CD14-positive monocyte (primary cell): ENCODE results near the gene DLEC1. TPM values are rescaled to one million over a fixed set of nuclear protein-coding genes. Genes with fewer than 3 reads are reported as not detected.

Experiments used
- DNase-seq, 3 donors: peaks; one replicate each; pipeline ENCODE4 v3.0.0-alpha.2; 2011 to 2022
- H2AFZ ChIP-seq: 2 replicates; pipeline ENCODE4 v1.6.0; 2012; ENCODE audit warnings: mild to moderate bottlenecking, low read depth, low read length, inconsistent platforms; ENCODE audit not compliant: insufficient read depth, poor library complexity, severe bottlenecking
- H3K27ac ChIP-seq, 2 donors: 1 replicate in 1 of 2; 2 replicates in 1 of 2; pipeline ENCODE4 v1.5.1; 2012 to 2013; ENCODE audit warnings: low read length in 2 of 2, control low read depth in 1 of 2, inconsistent platforms in 1 of 2, low read depth in 1 of 2, mild to moderate bottlenecking in 1 of 2
- H3K27me3 ChIP-seq, 2 donors: one replicate each; pipeline versions ENCODE4 v1.6.0 to v1.6.1; 2011 to 2013; ENCODE audit warnings: low read length in 2 of 2; ENCODE audit not compliant: control insufficient read depth in 2 of 2, insufficient read depth in 2 of 2
- H3K36me3 ChIP-seq, 2 donors: replicated peaks in 1 of 2; 1 replicate in 1 of 2; 2 replicates in 1 of 2; pipeline versions ENCODE4 v1.5.1 to v1.6.1; 2012 to 2013; ENCODE audit warnings: low read length in 2 of 2, control low read depth in 1 of 2, inconsistent platforms in 1 of 2, mild to moderate bottlenecking in 1 of 2; ENCODE audit not compliant: insufficient read depth in 2 of 2, control insufficient read depth in 1 of 2
- H3K4me1 ChIP-seq, 2 donors: 1 replicate in 1 of 2; 2 replicates in 1 of 2; pipeline versions ENCODE4 v1.5.1 to v1.6.1; 2012 to 2013; ENCODE audit warnings: low read length in 2 of 2, control low read depth in 1 of 2, inconsistent platforms in 1 of 2, mild to moderate bottlenecking in 1 of 2, moderate library complexity in 1 of 2; ENCODE audit not compliant: insufficient read depth in 2 of 2, control insufficient read depth in 1 of 2
- H3K4me2 ChIP-seq: replicated peaks from 2 replicates; pipeline ENCODE3; 2012; ENCODE audit warnings: low read length, moderate library complexity, mild to moderate bottlenecking; ENCODE audit not compliant: poor library complexity, severe bottlenecking; ENCODE audit errors: extremely low read depth
- H3K4me3 ChIP-seq, 3 experiments: fragments of 200-600 bp in 1 of 3; sonication (generic) in 1 of 3; replicated peaks in 1 of 3; 1 replicate in 2 of 3; 2 replicates in 1 of 3; pipeline ENCODE4 v1.5.1; 2011 to 2013; ENCODE audit warnings: low read length in 3 of 3, mild to moderate bottlenecking in 3 of 3, control low read depth in 2 of 3, low read depth in 2 of 3, inconsistent platforms in 1 of 3, moderate library complexity in 1 of 3
- H3K79me2 ChIP-seq: 2 replicates; pipeline ENCODE4 v1.6.0; 2012; ENCODE audit warnings: mild to moderate bottlenecking, control low read depth, inconsistent platforms, low read length, moderate library complexity; ENCODE audit not compliant: insufficient read depth
- H3K9ac ChIP-seq: 2 replicates; pipeline ENCODE4 v1.6.0; 2017; ENCODE audit warnings: low read length, mild to moderate bottlenecking; ENCODE audit not compliant: insufficient read depth, poor library complexity, severe bottlenecking
- H3K9me3 ChIP-seq, 2 donors: replicated peaks in 1 of 2; 1 replicate in 1 of 2; 2 replicates in 1 of 2; pipeline versions ENCODE4 v1.5.1 to v1.6.1; 2012 to 2013; ENCODE audit warnings: low read length in 2 of 2, control low read depth in 1 of 2; ENCODE audit not compliant: control insufficient read depth in 1 of 2, insufficient read depth in 1 of 2
- H4K20me1 ChIP-seq: 2 replicates; pipeline ENCODE4 v1.6.0; 2012; ENCODE audit warnings: mild to moderate bottlenecking, low read length, control low read depth, moderate library complexity; ENCODE audit not compliant: insufficient read depth
- H3K27ac Mint-ChIP-seq, 7 donors: one replicate each; pipeline ENCODE4 v1.8.0; 2020; ENCODE audit warnings: mild to moderate bottlenecking in 7 of 7, mixed read lengths in 7 of 7, moderate library complexity in 6 of 7, inconsistent platforms in 2 of 7
- H3K27me3 Mint-ChIP-seq, 3 donors: one replicate each; pipeline ENCODE4 v1.8.0; 2021 to 2022; ENCODE audit warnings: low read depth in 3 of 3, mild to moderate bottlenecking in 3 of 3, mixed read lengths in 3 of 3, moderate library complexity in 3 of 3, inconsistent platforms in 1 of 3
- H3K36me3 Mint-ChIP-seq, 2 donors: one replicate each; pipeline ENCODE4 v1.8.0; 2020; ENCODE audit warnings: mixed read lengths in 2 of 2, inconsistent platforms in 1 of 2, mild to moderate bottlenecking in 1 of 2
- H3K4me1 Mint-ChIP-seq: one replicate; pipeline ENCODE4 v1.8.0; 2020; ENCODE audit warnings: mild to moderate bottlenecking, mixed read lengths
- H3K4me3 Mint-ChIP-seq, 2 donors: one replicate each; pipeline ENCODE4 v1.8.0; 2020; ENCODE audit warnings: mild to moderate bottlenecking in 2 of 2, mixed read lengths in 2 of 2, moderate library complexity in 1 of 2
- H3K9me3 Mint-ChIP-seq, 7 donors: one replicate each; pipeline ENCODE4 v1.8.0; 2020 to 2022; ENCODE audit warnings: mixed read lengths in 7 of 7, mild to moderate bottlenecking in 6 of 7, moderate library complexity in 6 of 7, inconsistent platforms in 2 of 7
- CTCF ChIP-seq: fragments of 200-600 bp; IDR thresholded peaks from one replicate; pipeline ENCODE4 v1.8.0; 2022; ENCODE audit warnings: antibody characterized with exemption, mild to moderate bottlenecking
- WGBS: methylation state at CpG from one replicate; pipeline ENCODE4 v1.1.5; 2013; ENCODE audit warnings: missing lambda C conversion rate; ENCODE audit not compliant: insufficient coverage; 5-methylcytosine and 5-hydroxymethylcytosine counted together
- intact Hi-C, 2 donors: fragments of 100-400 bp; cut with micrococcal nuclease; formaldehyde crosslinking; loops; one replicate each; pipeline versions ENCODE4 v1.15.0 to v1.15.1; 2023
- polyA plus RNA-seq, 3 donors: library from polyadenylated mRNA; depleted of rRNA in 1 of 3; unstranded in 2 of 3; stranded (reverse) in 1 of 3; fragments of 300-500 nt in 2 of 3; fragments of >200 nt in 1 of 3; fragmentation: Illumina TruSeq in 2 of 3; gene quantifications; 1 replicate in 2 of 3; 2 replicates in 1 of 3; pipeline ENCODE4 v1.2.3, GENCODE V29; 2012 to 2021

DLEC1 gene
- polyA plus RNA-seq, 3 donors: 0.11 to 0.81 (median 0.14) TPM

- no peak overlapping the region for H3K4me3 Mint-ChIP-seq
- Histone ChIP-seq H3K4me3 (no peak overlapping the region), H3K36me3 (no peaks in the 10 kb centered on the region), H2AFZ (no peak overlapping the region), H3K27me3 (no peaks in the 10 kb centered on the region), H3K4me1 (peaks cover 35 to 44% of the 10 kb centered on the region in 2 donors), H3K4me2 (no peak overlapping the region), H3K27ac (no peak overlapping the region), H4K20me1 (no peaks in the 10 kb centered on the region), H3K9ac (no peak overlapping the region), H3K9me3 (no peaks in the 10 kb centered on the region), H3K79me2 (no peaks in the 10 kb centered on the region)
- H3K4me1 Mint-ChIP-seq: peaks cover 46% of the 10 kb centered on the region
- WGBS: 100% methylated on average over 3 of the region's 4 CpGs
- no peak for TF ChIP-seq CTCF
- peak overlapping the region in 1 of 7 donors; percentile 56 for H3K27ac Mint-ChIP-seq
- H3K36me3 Mint-ChIP-seq: peaks cover 0 to 5% of the 10 kb centered on the region in 2 donors
- intact Hi-C loops: loop anchor here in 1 of 2 donors (10.0 kb wide), 1 partner anchor 136 kb away; no protein-coding TSS in a partner anchor
- H3K27me3 Mint-ChIP-seq: peaks cover 3 to 10% (median 8%) of the 10 kb centered on the region in 3 donors
- no peaks in the 10 kb centered on the region for H3K9me3 Mint-ChIP-seq
- no peak for DNase-seq
These were observed 72.2 kb downstream of the DLEC1 start for GRCh38 chr3:38111201-38111600.

GRCh38 chr3:38111696-38112377 is 72.8 kb downstream of the DLEC1 start:
- H3K4me1 Mint-ChIP-seq: peaks cover 43% of the 10 kb centered on the region
- H3K36me3 Mint-ChIP-seq: peaks cover 0 to 5% of the 10 kb centered on the region in 2 donors
- peaks cover 3 to 10% (median 9%) of the 10 kb centered on the region in 3 donors for H3K27me3 Mint-ChIP-seq
- Histone ChIP-seq H3K4me1 (peaks cover 32 to 37% of the 10 kb centered on the region in 2 donors), H2AFZ (no peak overlapping the region), H3K27me3 (no peaks in the 10 kb centered on the region), H3K79me2 (no peaks in the 10 kb centered on the region), H3K4me2 (no peak overlapping the region), H4K20me1 (peaks cover 4% of the 10 kb centered on the region), H3K9ac (no peak overlapping the region), H3K9me3 (no peaks in the 10 kb centered on the region), H3K36me3 (no peaks in the 10 kb centered on the region), H3K27ac (no peak overlapping the region), H3K4me3 (no peak overlapping the region)
- no peaks in the 10 kb centered on the region for H3K9me3 Mint-ChIP-seq
- no peak overlapping the region for H3K27ac Mint-ChIP-seq
- no peak for DNase-seq
- TF ChIP-seq CTCF: no peak
- WGBS: 77% methylated on average over 14 of the region's 16 CpGs
- no peak overlapping the region for H3K4me3 Mint-ChIP-seq
- intact Hi-C loops: loop anchor here in 1 of 2 donors (10.0 kb wide), 1 partner anchor 137 kb away; no protein-coding TSS in a partner anchor
